ENCODE data around the gene AGPAT3. TPM values are rescaled to one million over a fixed set of nuclear protein-coding genes. Genes with fewer than 3 reads are reported as not detected.

The AGPAT3 gene
- total RNA-seq, 1 donor from 2014 or later: 49.1 TPM

DNA sequence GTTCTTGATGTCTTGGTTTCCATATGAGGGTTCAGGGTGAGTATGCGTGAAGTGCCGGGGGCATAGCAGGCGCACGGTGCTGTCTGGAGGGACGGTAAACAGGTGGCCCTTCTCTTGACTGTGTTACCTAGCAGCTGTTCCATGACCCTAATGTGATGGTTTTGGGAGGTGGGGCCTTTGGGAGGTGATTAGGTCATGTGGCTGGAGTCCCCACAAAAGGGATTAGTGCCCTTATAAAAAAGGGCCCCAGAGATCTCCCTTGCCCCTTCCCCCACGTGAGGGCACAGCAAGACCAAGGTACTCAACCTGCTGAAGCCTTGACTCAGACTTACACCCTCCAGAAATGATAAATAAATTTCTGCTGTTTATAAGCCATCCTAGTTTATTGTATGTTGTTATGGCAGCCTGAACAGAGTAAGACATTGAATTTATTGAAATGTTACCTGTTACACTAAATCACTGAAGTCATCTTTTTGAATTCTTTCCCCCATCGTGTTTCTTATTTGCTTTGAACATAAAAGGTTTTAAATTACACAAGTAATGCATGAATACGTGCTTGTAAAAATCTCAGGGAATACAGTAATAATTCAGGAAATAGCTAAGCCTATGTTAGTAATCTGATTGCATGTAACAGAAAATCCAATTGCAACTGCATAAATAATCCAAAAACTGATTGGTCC lies 162.7 kb downstream of the AGPAT3 start:
- ATAC-seq: no peak

DNA sequence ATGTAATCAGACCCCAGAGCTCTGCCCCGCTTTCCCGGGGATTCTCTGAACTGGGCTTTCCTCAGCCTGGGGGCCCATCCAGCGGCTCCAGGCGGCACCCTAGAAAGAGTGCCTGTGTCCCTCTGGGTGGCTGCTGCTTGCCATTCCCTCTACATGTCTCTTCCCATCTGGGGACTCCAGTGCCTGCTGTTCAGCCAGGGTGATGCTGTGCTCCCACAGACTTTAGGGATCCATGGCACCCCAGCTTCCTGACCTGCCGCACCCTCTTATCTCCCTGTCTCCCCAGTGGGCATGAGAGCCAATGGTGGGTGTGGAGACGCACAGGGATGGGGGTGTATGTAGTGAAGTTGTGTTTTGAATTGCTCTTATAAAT lies 163.2 kb downstream of the AGPAT3 start:
- ATAC-seq: no peak

DNA sequence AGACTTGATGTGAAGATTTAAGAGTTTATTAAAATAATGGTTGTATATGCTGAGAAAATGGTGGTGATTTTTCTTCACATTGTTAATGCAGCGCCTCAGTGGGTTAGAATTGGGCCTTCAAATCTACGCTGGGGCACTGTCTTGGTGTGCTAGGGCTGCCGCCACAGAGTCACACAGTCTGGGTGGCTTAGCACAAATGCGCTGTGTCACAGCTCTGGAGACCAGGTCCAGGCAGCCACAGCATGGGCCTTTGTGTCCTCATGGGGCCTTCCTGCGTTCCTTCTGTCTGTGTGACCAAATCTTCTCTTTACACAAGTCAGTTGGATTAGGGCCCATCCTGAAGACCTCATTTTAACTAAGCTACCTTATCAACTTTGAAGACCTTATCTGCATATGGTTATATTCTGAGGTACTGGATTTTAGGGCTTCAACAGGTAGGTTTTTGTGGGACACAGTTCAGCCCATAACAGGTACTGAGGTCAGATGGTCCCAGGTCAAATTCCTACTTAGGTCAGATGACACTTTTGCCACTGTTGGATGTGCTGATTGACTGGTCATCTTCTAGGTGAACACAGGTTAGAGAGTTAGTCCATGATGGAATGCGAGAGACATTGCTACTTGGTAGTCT lies 164.6 kb downstream of the AGPAT3 start:
- ATAC-seq: no peak

DNA sequence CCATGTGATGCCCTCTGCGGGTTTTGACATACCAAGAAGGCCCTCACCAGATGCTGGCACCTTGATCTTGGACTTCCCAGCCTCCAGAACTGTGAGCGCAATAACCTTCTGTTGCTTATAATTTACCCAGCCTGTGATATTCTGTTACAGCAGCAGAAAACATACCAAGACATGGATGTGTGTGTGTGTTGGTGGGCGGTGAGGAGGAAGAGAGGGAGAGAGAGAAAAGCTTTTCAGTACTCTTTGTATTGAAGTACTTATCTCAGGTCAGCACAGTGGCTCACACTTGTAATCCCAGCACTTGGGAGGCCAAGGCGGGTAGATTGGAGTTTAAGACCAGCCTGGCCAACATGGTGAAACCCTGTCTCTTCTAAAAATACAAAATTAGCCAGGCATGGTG lies 170.2 kb downstream of the AGPAT3 start:
- ATAC-seq: no peak

Other genes with a start within 250 kb of the AGPAT3 start
- 0.92 TPM for gene HSF2BP, start 205.7 kb upstream of the AGPAT3 start, total RNA-seq
- 15.4 TPM for gene RRP1B, start 205.7 kb upstream of the AGPAT3 start, total RNA-seq
- 134 TPM for gene PDXK, start 146.1 kb upstream of the AGPAT3 start, total RNA-seq
- 2,371 TPM for gene CSTB, start 88.9 kb upstream of the AGPAT3 start, total RNA-seq
- gene RRP1, start 75.6 kb upstream of the AGPAT3 start, total RNA-seq: 30.8 TPM
- 20.2 TPM for gene TRAPPC10, start 147.1 kb downstream of the AGPAT3 start, total RNA-seq
- 2.5 TPM for gene PWP2, start 242.2 kb downstream of the AGPAT3 start, total RNA-seq

All from esophagus mucosa (tissue), 1 donor.